Keratinocyte (primary cell): ENCODE measurements around the gene LRP3. TPM values are rescaled to one million over a fixed set of nuclear protein-coding genes. Genes with fewer than 3 reads are reported as not detected.

Experiments used
- DNase-seq: peaks from one replicate; pipeline ENCODE4 v3.0.0-alpha.2; 2011; ENCODE audit warnings: low read depth, missing footprints, low spot score
- FAIRE-seq: peaks from 2 replicates; lab custom pipeline; 2011; peaks lifted over from hg19 to GRCh38; lab: Jason Lieb, UNC
- H2AFZ ChIP-seq: 2 replicates; pipeline ENCODE4 v1.6.0; 2012; ENCODE audit warnings: low read length, control low read depth, inconsistent platforms; ENCODE audit not compliant: control insufficient read depth
- H3K27ac ChIP-seq: 2 replicates; pipeline ENCODE4 v1.5.1; 2011; ENCODE audit warnings: low read length; ENCODE audit not compliant: control insufficient read depth, insufficient read depth
- H3K27me3 ChIP-seq: 3 replicates; pipeline ENCODE4 v1.6.0; 2011; ENCODE audit warnings: low read length; ENCODE audit not compliant: control insufficient read depth, insufficient read depth; ENCODE audit errors: extremely low read depth
- H3K36me3 ChIP-seq, 2 experiments: 2 replicates in 1 of 2; 3 replicates in 1 of 2; pipeline ENCODE4 v1.5.1; 2011; ENCODE audit warnings: low read length in 2 of 2, mild to moderate bottlenecking in 1 of 2; ENCODE audit not compliant: control insufficient read depth in 2 of 2, insufficient read depth in 2 of 2; ENCODE audit errors: extremely low read depth in 1 of 2
- H3K4me1 ChIP-seq: 3 replicates; pipeline ENCODE4 v1.5.1; 2011; ENCODE audit warnings: low read length; ENCODE audit not compliant: control insufficient read depth, insufficient read depth; ENCODE audit errors: extremely low read depth
- H3K4me2 ChIP-seq: 3 replicates; pipeline ENCODE4 v1.6.0; 2011; ENCODE audit warnings: low read depth, low read length; ENCODE audit not compliant: control insufficient read depth, insufficient read depth; ENCODE audit errors: extremely low read depth
- H3K4me3 ChIP-seq, 3 experiments: fragments of 200-600 bp in 1 of 3; sonication (generic) in 1 of 3; 2 replicates in 2 of 3; 3 replicates in 1 of 3; pipeline ENCODE4 v1.5.1; 2011 to 2016; ENCODE audit warnings: low read length in 3 of 3, mild to moderate bottlenecking in 3 of 3, control low read depth in 2 of 3, inconsistent platforms in 1 of 3, low read depth in 1 of 3, mixed read lengths in 1 of 3, mixed run types in 1 of 3, moderate library complexity in 1 of 3; ENCODE audit not compliant: control insufficient read depth in 2 of 3, insufficient read depth in 2 of 3; ENCODE audit errors: extremely low read depth in 1 of 3
- H3K79me2 ChIP-seq: 2 replicates; pipeline ENCODE4 v1.6.0; 2012; ENCODE audit warnings: low read length; ENCODE audit not compliant: control insufficient read depth, insufficient read depth
- H3K9ac ChIP-seq: 3 replicates; pipeline ENCODE4 v1.6.0; 2011; ENCODE audit warnings: low read length; ENCODE audit not compliant: control insufficient read depth, insufficient read depth; ENCODE audit errors: extremely low read depth
- H3K9me1 ChIP-seq: 3 replicates; pipeline ENCODE4 v1.6.0; 2011; ENCODE audit warnings: low read length; ENCODE audit not compliant: control insufficient read depth, insufficient read depth; ENCODE audit errors: extremely low read depth
- H3K9me3 ChIP-seq: 2 replicates; pipeline ENCODE4 v1.5.1; 2012; ENCODE audit warnings: low read depth, low read length; ENCODE audit not compliant: control insufficient read depth
- H4K20me1 ChIP-seq: 3 replicates; pipeline ENCODE4 v1.6.0; 2011; ENCODE audit warnings: low read length; ENCODE audit not compliant: control insufficient read depth, insufficient read depth; ENCODE audit errors: extremely low read depth
- CTCF ChIP-seq, 3 experiments: IDR thresholded peaks in 1 of 3; conservative IDR thresholded peaks in 1 of 3; optimal IDR thresholded peaks in 1 of 3; 2 replicates in 2 of 3; 3 replicates in 1 of 3; pipeline versions ENCODE3 to v1.5.1; 2011; ENCODE audit warnings: low read length in 3 of 3, mild to moderate bottlenecking in 3 of 3, moderate library complexity in 2 of 3, control low read depth in 1 of 3, inconsistent platforms in 1 of 3; ENCODE audit not compliant: insufficient read depth in 2 of 3; ENCODE audit errors: extremely low read depth in 1 of 3
- EZH2 ChIP-seq: IDR thresholded peaks from one replicate; pipeline ENCODE4 v1.6.1; 2012; ENCODE audit warnings: inconsistent platforms, mild to moderate bottlenecking, low read length, moderate library complexity
- dilution Hi-C: fragments of 300-500 bp; cut with MboI; formaldehyde crosslinking; loops from one replicate; pipeline ENCODE4 v1.7.0; 2020; ENCODE audit warnings: low sequenced_read_pairs; ENCODE audit not compliant: extremely low pct_ligation_motif_present
- polyA plus RNA-seq, 5 experiments: library from polyadenylated mRNA; depleted of rRNA in 3 of 5; stranded (reverse) in 3 of 5; stranded (forward) in 1 of 5; unstranded in 1 of 5; fragments of >200 nt; gene quantifications; 1 replicate in 1 of 5; 2 replicates in 3 of 5; 3 replicates in 1 of 5; pipeline versions ENCODE4 v1.2.1 to v1.2.3, GENCODE V29; 2011 to 2012; ENCODE audit warnings: missing spikeins in 2 of 5, low read depth in 1 of 5, low replicate concordance in 1 of 5

Gene LRP3
- polyA plus RNA-seq, 1 donor (not counting 4 experiments of a cell fraction or from before 2014, with no cell fraction given), result 5.0 TPM

GRCh38 chr19:33215438-33216197 lies 21.5 kb downstream of the LRP3 start:
- Histone ChIP-seq H3K36me3 (no peaks in the 10 kb centered on the region), H3K79me2 (no peaks in the 10 kb centered on the region), H3K9me3 (no peaks in the 10 kb centered on the region), H3K27ac (no peak overlapping the region), H3K4me1 (no peaks in the 10 kb centered on the region), H3K9ac (no peak overlapping the region), H3K27me3 (no peaks in the 10 kb centered on the region), H4K20me1 (no peaks in the 10 kb centered on the region), H3K4me3 (no peak overlapping the region), H3K4me2 (no peak overlapping the region), H3K9me1 (no peaks in the 10 kb centered on the region), H2AFZ (no peak overlapping the region)
- dilution Hi-C loops, result no loop called here
- TF ChIP-seq EZH2 (no peak), CTCF (optimal IDR thresholded peaks at IDR 0.05 in 1 of 3, IDR thresholded peaks at IDR 0.05 in 1 of 3, conservative IDR thresholded peaks at IDR 0.05 in 1 of 3; ENCODE audit: extremely low read depth in 1 of 3, insufficient read depth in 2 of 3, low read length in 3 of 3) (no peak)
- FAIRE-seq (no peak), DNase-seq (no peak)

- no peaks in the 10 kb centered on the region for H4K20me1 ChIP-seq
- TF ChIP-seq EZH2 (no peak), CTCF (optimal IDR thresholded peaks at IDR 0.05 in 1 of 3, IDR thresholded peaks at IDR 0.05 in 1 of 3, conservative IDR thresholded peaks at IDR 0.05 in 1 of 3; ENCODE audit: extremely low read depth in 1 of 3, insufficient read depth in 2 of 3, low read length in 3 of 3) (no peak)
- H3K4me1 ChIP-seq, result no peaks in the 10 kb centered on the region
- H3K79me2 ChIP-seq, result no peaks in the 10 kb centered on the region
- no peaks in the 10 kb centered on the region for H3K36me3 ChIP-seq
- H3K4me3 ChIP-seq, result no peak overlapping the region
- DNase-seq, result no peak
- H3K27ac ChIP-seq, result no peak overlapping the region
- no peak overlapping the region for H3K9ac ChIP-seq
- no peak for FAIRE-seq
- H3K4me2 ChIP-seq, result no peak overlapping the region
- peaks cover 5% of the 10 kb centered on the region for H3K27me3 ChIP-seq
- dilution Hi-C loops, result no loop called here
- no peaks in the 10 kb centered on the region for H3K9me1 ChIP-seq
- no peaks in the 10 kb centered on the region for H3K9me3 ChIP-seq
- no peak overlapping the region for H2AFZ ChIP-seq
Measured at GRCh38 chr19:33216198-33216830, 22.2 kb downstream of the LRP3 start.
